Measurements from ENCODE around the gene TBC1D7.

Gene TBC1D7

GRCh38 chr6:13304101-13304500 is 24.2 kb downstream of the TBC1D7 start:
- peaks cover 17% of the 10 kb centered on the region for H3K36me3 ChIP-seq (ENCODE audit: control insufficient read depth, insufficient read depth, low read length)

GRCh38 chr6:13303668-13304017 is 24.7 kb downstream of the TBC1D7 start:
- DNase-seq (ENCODE audit: extremely low read depth, insufficient read length): peak; percentile 50
- H3K36me3 ChIP-seq (ENCODE audit: control insufficient read depth, insufficient read depth, low read length): peaks cover 15% of the 10 kb centered on the region
- no peak for TF ChIP-seq CTCF (IDR thresholded peaks at IDR 0.05; ENCODE audit: insufficient read depth, low read length, poor library complexity, severe bottlenecking)
- H3K27me3 ChIP-seq (replicated peaks; ENCODE audit: control insufficient read depth, insufficient read depth, low read length): no peaks in the 10 kb centered on the region
- peak overlapping the region; percentile 27 for H3K4me3 ChIP-seq (replicated peaks; ENCODE audit: low read depth, low read length)

More at GRCh38 chr6:13304101-13304500, 24.2 kb downstream of the TBC1D7 start:
- no peaks in the 10 kb centered on the region for H3K27me3 ChIP-seq (replicated peaks; ENCODE audit: control insufficient read depth, insufficient read depth, low read length)
- TF ChIP-seq CTCF (IDR thresholded peaks at IDR 0.05; ENCODE audit: insufficient read depth, low read length, poor library complexity, severe bottlenecking): no peak
- H3K4me3 ChIP-seq (replicated peaks; ENCODE audit: low read depth, low read length): peak overlapping the region; percentile 28; the same call in 1 of the 2 replicates
- DNase-seq (ENCODE audit: extremely low read depth, insufficient read length): no peak

GRCh38 chr6:13302751-13303667 is 25.3 kb downstream of the TBC1D7 start:
- peak; percentile 72 for DNase-seq (ENCODE audit: extremely low read depth, insufficient read length)
- TF ChIP-seq CTCF (IDR thresholded peaks at IDR 0.05; ENCODE audit: insufficient read depth, low read length, poor library complexity, severe bottlenecking): no peak
- Histone ChIP-seq H3K36me3 (ENCODE audit: control insufficient read depth, insufficient read depth, low read length) (peaks cover 13% of the 10 kb centered on the region), H3K27me3 (replicated peaks; ENCODE audit: control insufficient read depth, insufficient read depth, low read length) (no peaks in the 10 kb centered on the region), H3K4me3 (replicated peaks; ENCODE audit: low read depth, low read length) (peak overlapping the region; percentile 27)

- DNase-seq (ENCODE audit: extremely low read depth, insufficient read length): no peak
- Histone ChIP-seq H3K4me3 (replicated peaks; ENCODE audit: low read depth, low read length) (no peak overlapping the region), H3K27me3 (replicated peaks; ENCODE audit: control insufficient read depth, insufficient read depth, low read length) (no peaks in the 10 kb centered on the region), H3K36me3 (ENCODE audit: control insufficient read depth, insufficient read depth, low read length) (peaks cover 13% of the 10 kb centered on the region)
- no peak for TF ChIP-seq CTCF (IDR thresholded peaks at IDR 0.05; ENCODE audit: insufficient read depth, low read length, poor library complexity, severe bottlenecking)
Measured at GRCh38 chr6:13302291-13302690, 26.0 kb downstream of the TBC1D7 start.

- Histone ChIP-seq H3K27me3 (replicated peaks; ENCODE audit: control insufficient read depth, insufficient read depth, low read length) (no peaks in the 10 kb centered on the region), H3K4me3 (replicated peaks; ENCODE audit: low read depth, low read length) (no peak overlapping the region), H3K36me3 (ENCODE audit: control insufficient read depth, insufficient read depth, low read length) (peaks cover 14% of the 10 kb centered on the region)
- TF ChIP-seq CTCF (IDR thresholded peaks at IDR 0.05; ENCODE audit: insufficient read depth, low read length, poor library complexity, severe bottlenecking): no peak
- DNase-seq (ENCODE audit: extremely low read depth, insufficient read length): no peak
Measured at GRCh38 chr6:13300643-13301590, 27.4 kb downstream of the TBC1D7 start.
